NB4 (cell line): ENCODE results near the gene TSNAX.

ENCODE experiments used
- MYC ChIP-seq: IDR thresholded peaks from 2 replicates; pipeline ENCODE4 v1.6.1; 2011; ENCODE audit warnings: low read depth, low read length
- POLR2A ChIP-seq: IDR thresholded peaks from 2 replicates; pipeline ENCODE4 v1.6.1; 2011; ENCODE audit warnings: mild to moderate bottlenecking; ENCODE audit not compliant: insufficient read length; ENCODE audit errors: extremely low read depth
- TF ChIP-seq, protein P1 (sequence below): IDR thresholded peaks from one replicate; pipeline ENCODE4 v1.5.1; 2012; ENCODE audit warnings: low read depth, low read length

DNA sequence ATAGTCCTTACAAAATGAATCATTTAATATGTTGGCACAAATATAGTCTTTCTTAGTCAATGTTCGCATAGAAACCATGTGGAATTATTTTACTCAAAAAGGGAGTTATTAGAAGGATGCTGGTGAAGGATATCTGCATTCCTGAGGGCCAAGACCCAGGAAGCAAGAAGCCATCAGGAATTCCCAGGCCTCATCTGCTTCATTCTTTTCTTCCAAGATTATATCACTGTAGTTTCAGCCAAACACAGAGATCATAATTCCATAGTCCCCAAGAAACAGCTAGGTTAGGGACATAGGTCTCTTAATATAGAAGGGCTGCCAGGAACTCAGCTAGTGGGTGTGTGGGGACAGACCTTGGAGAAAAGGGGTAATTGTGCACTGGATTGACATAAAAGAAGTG is 69.5 kb downstream of the TSNAX start:
- TF ChIP-seq, protein P1, sequence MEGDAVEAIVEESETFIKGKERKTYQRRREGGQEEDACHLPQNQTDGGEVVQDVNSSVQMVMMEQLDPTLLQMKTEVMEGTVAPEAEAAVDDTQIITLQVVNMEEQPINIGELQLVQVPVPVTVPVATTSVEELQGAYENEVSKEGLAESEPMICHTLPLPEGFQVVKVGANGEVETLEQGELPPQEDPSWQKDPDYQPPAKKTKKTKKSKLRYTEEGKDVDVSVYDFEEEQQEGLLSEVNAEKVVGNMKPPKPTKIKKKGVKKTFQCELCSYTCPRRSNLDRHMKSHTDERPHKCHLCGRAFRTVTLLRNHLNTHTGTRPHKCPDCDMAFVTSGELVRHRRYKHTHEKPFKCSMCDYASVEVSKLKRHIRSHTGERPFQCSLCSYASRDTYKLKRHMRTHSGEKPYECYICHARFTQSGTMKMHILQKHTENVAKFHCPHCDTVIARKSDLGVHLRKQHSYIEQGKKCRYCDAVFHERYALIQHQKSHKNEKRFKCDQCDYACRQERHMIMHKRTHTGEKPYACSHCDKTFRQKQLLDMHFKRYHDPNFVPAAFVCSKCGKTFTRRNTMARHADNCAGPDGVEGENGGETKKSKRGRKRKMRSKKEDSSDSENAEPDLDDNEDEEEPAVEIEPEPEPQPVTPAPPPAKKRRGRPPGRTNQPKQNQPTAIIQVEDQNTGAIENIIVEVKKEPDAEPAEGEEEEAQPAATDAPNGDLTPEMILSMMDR, result no peak
- TF ChIP-seq POLR2A (no peak), MYC (no peak)
